ENCODE results near the gene LRRC30.
A peak's percentile ranks its signal among the peaks of the same experiment; 100 is the strongest.

Gene LRRC30

GRCh38 chr18:7237673-7238272, 6.9 kb downstream of the LRRC30 start:
- no peak for DNase-seq (ENCODE audit: low spot score)

GRCh38 chr18:7242926-7243325, 12.0 kb downstream of the LRRC30 start:
- no peak for DNase-seq (ENCODE audit: low spot score)

- DNase-seq (ENCODE audit: low spot score): no peak
Observed at GRCh38 chr18:7248877-7249276, 18.0 kb downstream of the LRRC30 start.

GRCh38 chr18:7254163-7254562, 23.3 kb downstream of the LRRC30 start:
- DNase-seq (ENCODE audit: low spot score): no peak

- DNase-seq (ENCODE audit: low spot score): no peak
Observed at GRCh38 chr18:7255054-7255453, 24.2 kb downstream of the LRRC30 start.

- no peak for DNase-seq (ENCODE audit: low spot score)
Observed at GRCh38 chr18:7255643-7256042, 24.8 kb downstream of the LRRC30 start.

GRCh38 chr18:7256618-7257425, 25.9 kb downstream of the LRRC30 start:
- no peak for DNase-seq (ENCODE audit: low spot score)

GRCh38 chr18:7257426-7257740, 26.5 kb downstream of the LRRC30 start:
- no peak for DNase-seq (ENCODE audit: low spot score)

GRCh38 chr18:7259475-7259874, 28.6 kb downstream of the LRRC30 start:
- no peak for DNase-seq (ENCODE audit: low spot score)

- DNase-seq (ENCODE audit: low spot score): no peak
Observed at GRCh38 chr18:7261199-7261598, 30.3 kb downstream of the LRRC30 start.

- DNase-seq (ENCODE audit: low spot score): no peak
Observed at GRCh38 chr18:7267973-7268372, 37.1 kb downstream of the LRRC30 start.

- DNase-seq (ENCODE audit: low spot score): no peak
Observed at GRCh38 chr18:7269942-7270341, 39.1 kb downstream of the LRRC30 start.

- peak; percentile 59 for DNase-seq (ENCODE audit: low spot score)
Observed at GRCh38 chr18:7272311-7273049, 41.6 kb downstream of the LRRC30 start.

- DNase-seq (ENCODE audit: low spot score): no peak
Observed at GRCh38 chr18:7273301-7273921, 42.5 kb downstream of the LRRC30 start.

GRCh38 chr18:7281579-7281978, 50.7 kb downstream of the LRRC30 start:
- no peak for DNase-seq (ENCODE audit: low spot score)
